Spleen (tissue), 11 donors: ENCODE data around the gene MMP2. TPM values are rescaled to one million over a fixed set of nuclear protein-coding genes. Genes with fewer than 3 reads are reported as not detected.
A peak's percentile ranks its signal among the peaks of the same experiment; 100 is the strongest.

ENCODE experiments used
- DNase-seq: peaks from one replicate; pipeline ENCODE4 v3.0.0-alpha.2; 2020
- H3K27ac ChIP-seq, 8 donors: fragments of 200-600 bp; sonication (generic) in 7 of 8; 1 replicate in 4 of 8; 2 replicates in 4 of 8; pipeline versions ENCODE4 v1.5.0 to v1.8.0; 2016 to 2021; ENCODE audit warnings: inconsistent platforms in 4 of 8, mild to moderate bottlenecking in 4 of 8, moderate library complexity in 1 of 8
- H3K27me3 ChIP-seq, 7 donors: fragments of 200-600 bp; sonication (generic) in 6 of 7; replicated peaks in 1 of 7; 1 replicate in 4 of 7; 2 replicates in 3 of 7; pipeline versions ENCODE4 v1.5.0 to v1.8.0; 2016 to 2021; ENCODE audit warnings: inconsistent platforms in 3 of 7, mild to moderate bottlenecking in 1 of 7
- H3K36me3 ChIP-seq, 6 donors: fragments of 200-600 bp; sonication (generic) in 5 of 6; 1 replicate in 4 of 6; 2 replicates in 2 of 6; pipeline versions ENCODE4 v1.5.0 to v1.8.0; 2016 to 2021; ENCODE audit warnings: inconsistent platforms in 2 of 6
- H3K4me1 ChIP-seq, 6 donors: fragments of 200-600 bp; sonication (generic) in 5 of 6; 1 replicate in 3 of 6; 2 replicates in 3 of 6; pipeline versions ENCODE4 v1.5.0 to v1.8.0; 2016 to 2021; ENCODE audit warnings: inconsistent platforms in 3 of 6
- H3K4me3 ChIP-seq, 8 donors: fragments of 200-600 bp; sonication (generic) in 7 of 8; 1 replicate in 4 of 8; 2 replicates in 4 of 8; pipeline versions ENCODE4 v1.5.0 to v1.8.0; 2016 to 2021; ENCODE audit warnings: inconsistent platforms in 4 of 8, mild to moderate bottlenecking in 4 of 8, moderate library complexity in 2 of 8
- H3K9me3 ChIP-seq, 8 donors: fragments of 200-600 bp; sonication (generic) in 7 of 8; 1 replicate in 4 of 8; 2 replicates in 4 of 8; pipeline versions ENCODE4 v1.5.0 to v1.8.0; 2016 to 2021; ENCODE audit warnings: inconsistent platforms in 4 of 8
- CTCF ChIP-seq, 11 experiments: fragments of 200-600 bp in 7 of 11; fragments of 450-650 bp in 4 of 11; sonication (generic) in 4 of 11; IDR thresholded peaks in 8 of 11; conservative IDR thresholded peaks in 3 of 11; 1 replicate in 7 of 11; 2 replicates in 4 of 11; pipeline versions ENCODE4 v1.4.0 to v1.8.0; 2016 to 2021; ENCODE audit warnings: antibody characterized with exemption in 11 of 11, inconsistent platforms in 4 of 11, mild to moderate bottlenecking in 1 of 11
- POLR2A ChIP-seq, 3 donors: fragments of 450-650 bp; IDR thresholded peaks; one replicate each; pipeline ENCODE4 v1.5.1; 2017; ENCODE audit warnings: antibody characterized with exemption in 3 of 3, mild to moderate bottlenecking in 1 of 3
- POLR2AphosphoS5 ChIP-seq, 3 donors: sonication (generic); formaldehyde crosslinking; IDR thresholded peaks; one replicate each; pipeline ENCODE4 v1.5.1; 2017; ENCODE audit warnings: antibody characterized with exemption in 3 of 3
- WGBS, 5 donors: extraction: QIAGEN DNeasy Blood & Tissue Kit in 3 of 5; methylation state at CpG; one replicate each; pipeline versions ENCODE4 v1.1.5 to v1.1.7; 2013 to 2018; 5-methylcytosine and 5-hydroxymethylcytosine counted together
- intact Hi-C: fragments of 100-400 bp; cut with DNase I; formaldehyde crosslinking; loops from one replicate; pipeline ENCODE4 v1.15.0; 2023; ENCODE audit warnings: low total_unique reads
- polyA plus RNA-seq, 3 donors: library from polyadenylated mRNA; stranded (reverse); fragments of 200-250 nt; gene quantifications; one replicate each; pipeline ENCODE4 v1.2.1, GENCODE V29; 2013
- total RNA-seq, 7 donors: library from RNA; depleted of rRNA in 3 of 7; stranded (reverse); fragments of >200 nt in 3 of 7; fragmentation: NEBNext Ultra II Directional in 4 of 7; extraction: Animal tissue kit (Norgen Biotek cat#: 25700) in 4 of 7; gene quantifications; one replicate each; pipeline versions ENCODE4 v1.1.0 to v1.2.1, GENCODE V29; 2016 to 2021
- donor health status: healthy with polysubstance abuse.
- donor health status: DM: no; HTN: no; CAD: no; lungs with moderate emphysema.
- donor health status: DM: no; HTN: no; CAD: no.
- donor health status: Bipolar disorder and iron deficiency.
- donor health status: healthy.
- donor health status: DM: no; HTN: no; CAD: no.
- donor health status: DM: yes; HTN: yes; CAD: no.

The MMP2 gene
- total and polyA plus RNA-seq, 10 donors = 5.0 to 162 (median 51.3) TPM

GRCh38 chr16:55542459-55543082 lies 63.6 kb downstream of the MMP2 start:
- no peak for TF ChIP-seq POLR2A (IDR thresholded peaks at IDR 0.05)
- TF ChIP-seq POLR2AphosphoS5 (IDR thresholded peaks at IDR 0.05) = no peak
- TF ChIP-seq CTCF (IDR thresholded peaks at IDR 0.05 in 8 of 11, conservative IDR thresholded peaks at IDR 0.05 in 3 of 11) = no peak
- no peak overlapping the region for H3K27ac ChIP-seq
- DNase-seq = no peak
- H3K4me1 ChIP-seq = peaks cover 0 to 12% (median 0%) of the 10 kb centered on the region in 6 donors
- 88 to 97% (median 92%) methylated on average over 1 of the region's 1 CpG for WGBS, 5 donors
- no peak overlapping the region for H3K4me3 ChIP-seq
- no peaks in the 10 kb centered on the region for H3K9me3 ChIP-seq
- no peaks in the 10 kb centered on the region for H3K27me3 ChIP-seq
- peaks cover 0 to 52% (median 0%) of the 10 kb centered on the region in 6 donors for H3K36me3 ChIP-seq
- intact Hi-C loops = no loop called here

GRCh38 chr16:55543472-55543871 lies 64.5 kb downstream of the MMP2 start:
- no peaks in the 10 kb centered on the region for H3K9me3 ChIP-seq
- DNase-seq = no peak
- TF ChIP-seq POLR2AphosphoS5 (IDR thresholded peaks at IDR 0.05) (no peak), POLR2A (IDR thresholded peaks at IDR 0.05) (no peak), CTCF (IDR thresholded peaks at IDR 0.05 in 8 of 11, conservative IDR thresholded peaks at IDR 0.05 in 3 of 11) (peak in 1 of 11 experiments; percentile 14)
- no peak overlapping the region for H3K27ac ChIP-seq
- intact Hi-C loops = no loop called here
- H3K4me1 ChIP-seq = peaks cover 0 to 5% (median 0%) of the 10 kb centered on the region in 6 donors
- H3K27me3 ChIP-seq = no peaks in the 10 kb centered on the region
- peaks cover 0 to 45% (median 0%) of the 10 kb centered on the region in 6 donors for H3K36me3 ChIP-seq
- no peak overlapping the region for H3K4me3 ChIP-seq
- 40 to 64% (median 58%) methylated on average over 2 of the region's 2 CpGs for WGBS, 5 donors

- no peak for DNase-seq
- Histone ChIP-seq H3K4me1 (no peaks in the 10 kb centered on the region), H3K27me3 (no peaks in the 10 kb centered on the region), H3K36me3 (peaks cover 0 to 66% (median 0%) of the 10 kb centered on the region in 6 donors), H3K27ac (no peak overlapping the region), H3K4me3 (no peak overlapping the region), H3K9me3 (no peaks in the 10 kb centered on the region)
- TF ChIP-seq POLR2A (IDR thresholded peaks at IDR 0.05) = no peak
- no peak for TF ChIP-seq CTCF (IDR thresholded peaks at IDR 0.05 in 8 of 11, conservative IDR thresholded peaks at IDR 0.05 in 3 of 11)
- TF ChIP-seq POLR2AphosphoS5 (IDR thresholded peaks at IDR 0.05) = no peak
- intact Hi-C loops = no loop called here
Measured at GRCh38 chr16:55552621-55553020, 73.6 kb downstream of the MMP2 start.

- intact Hi-C loops = no loop called here
- Histone ChIP-seq H3K36me3 (peaks cover 0 to 49% (median 0%) of the 10 kb centered on the region in 6 donors), H3K4me3 (no peak overlapping the region), H3K9me3 (no peaks in the 10 kb centered on the region), H3K27me3 (no peaks in the 10 kb centered on the region), H3K27ac (no peak overlapping the region), H3K4me1 (peaks cover 0 to 3% (median 0%) of the 10 kb centered on the region in 6 donors)
- DNase-seq = no peak
- no peak for TF ChIP-seq POLR2AphosphoS5 (IDR thresholded peaks at IDR 0.05)
- TF ChIP-seq CTCF (IDR thresholded peaks at IDR 0.05 in 8 of 11, conservative IDR thresholded peaks at IDR 0.05 in 3 of 11) = no peak
- TF ChIP-seq POLR2A (IDR thresholded peaks at IDR 0.05) = no peak
- WGBS, 5 donors = 51 to 82% (median 80%) methylated on average over 2 of the region's 2 CpGs
Measured at GRCh38 chr16:55555436-55555835, 76.4 kb downstream of the MMP2 start.

Other genes starting within 250 kb of the MMP2 start
- 1 to 10 TPM in 2 of 7 donors, under 1 TPM in 4, not detected in 1; 0.25 to 1.9 (median 0.47) TPM for gene IRX6, start 155.0 kb upstream of the MMP2 start, total RNA-seq
- 1 to 10 TPM in 1 of 3 donors, under 1 TPM in 2; 0.08 to 1.2 (median 0.37) TPM for gene IRX6, start 155.0 kb upstream of the MMP2 start, polyA plus RNA-seq
- 10 to 100 TPM; 28.7 to 44.3 (median 41.7) TPM for gene LPCAT2, start 29.9 kb downstream of the MMP2 start, total RNA-seq
- 1 to 10 TPM; 3.4 to 5.3 (median 4.8) TPM for gene LPCAT2, start 29.9 kb downstream of the MMP2 start, polyA plus RNA-seq
- 1 to 10 TPM in 5 of 7 donors, not detected in 2; 1.3 to 3.9 (median 3.0) TPM for gene CAPNS2, start 87.5 kb downstream of the MMP2 start, total RNA-seq
- under 1 TPM in 1 of 3 donors, not detected in 2; 0.09 TPM for gene CAPNS2, start 87.5 kb downstream of the MMP2 start, polyA plus RNA-seq
- gene SLC6A2, start 176.8 kb downstream of the MMP2 start, total RNA-seq = not detected
- gene SLC6A2, start 176.8 kb downstream of the MMP2 start, polyA plus RNA-seq = not detected